Neural cell (in vitro differentiated cells): Measurements from ENCODE around the gene S100A11.

Experiments
- EZH2 ChIP-seq: fragments of 200-600, 300-800 bp; shearing (Covaris generic), sonication (generic); IDR thresholded peaks from 2 replicates; pipeline ENCODE4 v1.6.1; 2014; ENCODE audit warnings: antibody characterized with exemption, low read length, borderline replicate concordance, mild to moderate bottlenecking; ENCODE audit not compliant: insufficient read depth, poor library complexity, severe bottlenecking
- TF ChIP-seq, protein P1 (sequence below): fragments of 450-650 bp; IDR thresholded peaks from 2 replicates; pipeline ENCODE4 v1.5.1; 2014; ENCODE audit warnings: antibody characterized with exemption, mild to moderate bottlenecking, moderate library complexity; ENCODE audit not compliant: poor library complexity, severe bottlenecking

DNA sequence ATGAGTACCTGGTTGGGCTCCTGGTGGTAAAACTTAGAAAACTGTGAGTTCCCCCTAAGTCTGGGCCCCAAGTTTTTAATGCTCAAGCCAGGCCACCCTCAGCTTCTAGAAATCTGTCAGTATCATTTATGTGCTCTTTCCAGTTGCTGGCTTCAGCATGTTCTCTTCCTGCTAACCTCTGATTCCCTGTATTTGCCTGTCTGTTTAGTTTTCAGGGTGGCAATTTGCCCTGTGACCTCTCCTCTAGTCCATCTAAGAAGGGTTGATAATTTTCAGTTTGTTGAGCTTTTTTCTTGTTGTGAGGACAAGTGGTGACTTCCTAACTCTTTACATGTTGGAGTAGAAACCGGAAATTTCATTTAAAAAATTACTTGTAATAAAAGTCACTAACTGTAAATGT lies 27.1 kb downstream of the S100A11 start:
- no peak for TF ChIP-seq EZH2
- TF ChIP-seq, protein P1, sequence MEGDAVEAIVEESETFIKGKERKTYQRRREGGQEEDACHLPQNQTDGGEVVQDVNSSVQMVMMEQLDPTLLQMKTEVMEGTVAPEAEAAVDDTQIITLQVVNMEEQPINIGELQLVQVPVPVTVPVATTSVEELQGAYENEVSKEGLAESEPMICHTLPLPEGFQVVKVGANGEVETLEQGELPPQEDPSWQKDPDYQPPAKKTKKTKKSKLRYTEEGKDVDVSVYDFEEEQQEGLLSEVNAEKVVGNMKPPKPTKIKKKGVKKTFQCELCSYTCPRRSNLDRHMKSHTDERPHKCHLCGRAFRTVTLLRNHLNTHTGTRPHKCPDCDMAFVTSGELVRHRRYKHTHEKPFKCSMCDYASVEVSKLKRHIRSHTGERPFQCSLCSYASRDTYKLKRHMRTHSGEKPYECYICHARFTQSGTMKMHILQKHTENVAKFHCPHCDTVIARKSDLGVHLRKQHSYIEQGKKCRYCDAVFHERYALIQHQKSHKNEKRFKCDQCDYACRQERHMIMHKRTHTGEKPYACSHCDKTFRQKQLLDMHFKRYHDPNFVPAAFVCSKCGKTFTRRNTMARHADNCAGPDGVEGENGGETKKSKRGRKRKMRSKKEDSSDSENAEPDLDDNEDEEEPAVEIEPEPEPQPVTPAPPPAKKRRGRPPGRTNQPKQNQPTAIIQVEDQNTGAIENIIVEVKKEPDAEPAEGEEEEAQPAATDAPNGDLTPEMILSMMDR, result no peak
